CD14-positive monocyte (primary cell): ENCODE results near the gene AMIGO2. TPM values are rescaled to one million over a fixed set of nuclear protein-coding genes. Genes with fewer than 3 reads are reported as not detected.

Source experiments
- DNase-seq, 3 donors: peaks; one replicate each; pipeline ENCODE4 v3.0.0-alpha.2; 2011 to 2022
- H2AFZ ChIP-seq: 2 replicates; pipeline ENCODE4 v1.6.0; 2012; ENCODE audit warnings: mild to moderate bottlenecking, low read depth, low read length, inconsistent platforms; ENCODE audit not compliant: insufficient read depth, poor library complexity, severe bottlenecking
- H3K27ac ChIP-seq, 2 donors: 1 replicate in 1 of 2; 2 replicates in 1 of 2; pipeline ENCODE4 v1.5.1; 2012 to 2013; ENCODE audit warnings: low read length in 2 of 2, control low read depth in 1 of 2, inconsistent platforms in 1 of 2, low read depth in 1 of 2, mild to moderate bottlenecking in 1 of 2
- H3K27me3 ChIP-seq, 2 donors: one replicate each; pipeline versions ENCODE4 v1.6.0 to v1.6.1; 2011 to 2013; ENCODE audit warnings: low read length in 2 of 2; ENCODE audit not compliant: control insufficient read depth in 2 of 2, insufficient read depth in 2 of 2
- H3K36me3 ChIP-seq, 2 donors: replicated peaks in 1 of 2; 1 replicate in 1 of 2; 2 replicates in 1 of 2; pipeline versions ENCODE4 v1.5.1 to v1.6.1; 2012 to 2013; ENCODE audit warnings: low read length in 2 of 2, control low read depth in 1 of 2, inconsistent platforms in 1 of 2, mild to moderate bottlenecking in 1 of 2; ENCODE audit not compliant: insufficient read depth in 2 of 2, control insufficient read depth in 1 of 2
- H3K4me1 ChIP-seq, 2 donors: 1 replicate in 1 of 2; 2 replicates in 1 of 2; pipeline versions ENCODE4 v1.5.1 to v1.6.1; 2012 to 2013; ENCODE audit warnings: low read length in 2 of 2, control low read depth in 1 of 2, inconsistent platforms in 1 of 2, mild to moderate bottlenecking in 1 of 2, moderate library complexity in 1 of 2; ENCODE audit not compliant: insufficient read depth in 2 of 2, control insufficient read depth in 1 of 2
- H3K4me2 ChIP-seq: replicated peaks from 2 replicates; pipeline ENCODE3; 2012; ENCODE audit warnings: low read length, moderate library complexity, mild to moderate bottlenecking; ENCODE audit not compliant: poor library complexity, severe bottlenecking; ENCODE audit errors: extremely low read depth
- H3K4me3 ChIP-seq, 3 experiments: fragments of 200-600 bp in 1 of 3; sonication (generic) in 1 of 3; replicated peaks in 1 of 3; 1 replicate in 2 of 3; 2 replicates in 1 of 3; pipeline ENCODE4 v1.5.1; 2011 to 2013; ENCODE audit warnings: low read length in 3 of 3, mild to moderate bottlenecking in 3 of 3, control low read depth in 2 of 3, low read depth in 2 of 3, inconsistent platforms in 1 of 3, moderate library complexity in 1 of 3
- H3K79me2 ChIP-seq: 2 replicates; pipeline ENCODE4 v1.6.0; 2012; ENCODE audit warnings: mild to moderate bottlenecking, control low read depth, inconsistent platforms, low read length, moderate library complexity; ENCODE audit not compliant: insufficient read depth
- H3K9ac ChIP-seq: 2 replicates; pipeline ENCODE4 v1.6.0; 2017; ENCODE audit warnings: low read length, mild to moderate bottlenecking; ENCODE audit not compliant: insufficient read depth, poor library complexity, severe bottlenecking
- H3K9me3 ChIP-seq, 2 donors: replicated peaks in 1 of 2; 1 replicate in 1 of 2; 2 replicates in 1 of 2; pipeline versions ENCODE4 v1.5.1 to v1.6.1; 2012 to 2013; ENCODE audit warnings: low read length in 2 of 2, control low read depth in 1 of 2; ENCODE audit not compliant: control insufficient read depth in 1 of 2, insufficient read depth in 1 of 2
- H4K20me1 ChIP-seq: 2 replicates; pipeline ENCODE4 v1.6.0; 2012; ENCODE audit warnings: mild to moderate bottlenecking, low read length, control low read depth, moderate library complexity; ENCODE audit not compliant: insufficient read depth
- H3K27ac Mint-ChIP-seq, 7 donors: one replicate each; pipeline ENCODE4 v1.8.0; 2020; ENCODE audit warnings: mild to moderate bottlenecking in 7 of 7, mixed read lengths in 7 of 7, moderate library complexity in 6 of 7, inconsistent platforms in 2 of 7
- H3K27me3 Mint-ChIP-seq, 3 donors: one replicate each; pipeline ENCODE4 v1.8.0; 2021 to 2022; ENCODE audit warnings: low read depth in 3 of 3, mild to moderate bottlenecking in 3 of 3, mixed read lengths in 3 of 3, moderate library complexity in 3 of 3, inconsistent platforms in 1 of 3
- H3K36me3 Mint-ChIP-seq, 2 donors: one replicate each; pipeline ENCODE4 v1.8.0; 2020; ENCODE audit warnings: mixed read lengths in 2 of 2, inconsistent platforms in 1 of 2, mild to moderate bottlenecking in 1 of 2
- H3K4me1 Mint-ChIP-seq: one replicate; pipeline ENCODE4 v1.8.0; 2020; ENCODE audit warnings: mild to moderate bottlenecking, mixed read lengths
- H3K4me3 Mint-ChIP-seq, 2 donors: one replicate each; pipeline ENCODE4 v1.8.0; 2020; ENCODE audit warnings: mild to moderate bottlenecking in 2 of 2, mixed read lengths in 2 of 2, moderate library complexity in 1 of 2
- H3K9me3 Mint-ChIP-seq, 7 donors: one replicate each; pipeline ENCODE4 v1.8.0; 2020 to 2022; ENCODE audit warnings: mixed read lengths in 7 of 7, mild to moderate bottlenecking in 6 of 7, moderate library complexity in 6 of 7, inconsistent platforms in 2 of 7
- WGBS: methylation state at CpG from one replicate; pipeline ENCODE4 v1.1.5; 2013; ENCODE audit warnings: missing lambda C conversion rate; ENCODE audit not compliant: insufficient coverage; 5-methylcytosine and 5-hydroxymethylcytosine counted together
- intact Hi-C, 2 donors: fragments of 100-400 bp; cut with micrococcal nuclease; formaldehyde crosslinking; loops; one replicate each; pipeline versions ENCODE4 v1.15.0 to v1.15.1; 2023
- polyA plus RNA-seq, 3 donors: library from polyadenylated mRNA; depleted of rRNA in 1 of 3; unstranded in 2 of 3; stranded (reverse) in 1 of 3; fragments of 300-500 nt in 2 of 3; fragments of >200 nt in 1 of 3; fragmentation: Illumina TruSeq in 2 of 3; gene quantifications; 1 replicate in 2 of 3; 2 replicates in 1 of 3; pipeline ENCODE4 v1.2.3, GENCODE V29; 2012 to 2021
- TF ChIP-seq, protein P1 (sequence below): fragments of 200-600 bp; IDR thresholded peaks from one replicate; pipeline ENCODE4 v1.8.0; 2022; ENCODE audit warnings: antibody characterized with exemption, mild to moderate bottlenecking

AMIGO2 gene
- polyA plus RNA-seq, 3 donors = 0.14 to 0.77 (median 0.21) TPM

- H3K4me3 Mint-ChIP-seq = peak overlapping the region; percentile 95 to 100
- H3K9me3 Mint-ChIP-seq = peaks cover 0 to 2% (median 0%) of the 10 kb centered on the region in 7 donors
- TF ChIP-seq, protein P1, sequence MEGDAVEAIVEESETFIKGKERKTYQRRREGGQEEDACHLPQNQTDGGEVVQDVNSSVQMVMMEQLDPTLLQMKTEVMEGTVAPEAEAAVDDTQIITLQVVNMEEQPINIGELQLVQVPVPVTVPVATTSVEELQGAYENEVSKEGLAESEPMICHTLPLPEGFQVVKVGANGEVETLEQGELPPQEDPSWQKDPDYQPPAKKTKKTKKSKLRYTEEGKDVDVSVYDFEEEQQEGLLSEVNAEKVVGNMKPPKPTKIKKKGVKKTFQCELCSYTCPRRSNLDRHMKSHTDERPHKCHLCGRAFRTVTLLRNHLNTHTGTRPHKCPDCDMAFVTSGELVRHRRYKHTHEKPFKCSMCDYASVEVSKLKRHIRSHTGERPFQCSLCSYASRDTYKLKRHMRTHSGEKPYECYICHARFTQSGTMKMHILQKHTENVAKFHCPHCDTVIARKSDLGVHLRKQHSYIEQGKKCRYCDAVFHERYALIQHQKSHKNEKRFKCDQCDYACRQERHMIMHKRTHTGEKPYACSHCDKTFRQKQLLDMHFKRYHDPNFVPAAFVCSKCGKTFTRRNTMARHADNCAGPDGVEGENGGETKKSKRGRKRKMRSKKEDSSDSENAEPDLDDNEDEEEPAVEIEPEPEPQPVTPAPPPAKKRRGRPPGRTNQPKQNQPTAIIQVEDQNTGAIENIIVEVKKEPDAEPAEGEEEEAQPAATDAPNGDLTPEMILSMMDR = no peak
- DNase-seq = peak in 2 of 3 donors; percentile 14 to 21
- Histone ChIP-seq H3K27ac (peak overlapping the region in 1 of 2 donors; percentile 72), H2AFZ (peak overlapping the region; percentile 93), H3K36me3 (no peaks in the 10 kb centered on the region), H4K20me1 (no peaks in the 10 kb centered on the region), H3K9ac (peak overlapping the region; percentile 60), H3K4me3 (peak overlapping the region; percentile 56 to 88 (median 56)), H3K4me2 (peak overlapping the region; percentile 98), H3K9me3 (no peaks in the 10 kb centered on the region), H3K4me1 (peaks cover 34 to 53% of the 10 kb centered on the region in 2 donors), H3K27me3 (peaks cover 5 to 16% of the 10 kb centered on the region in 2 donors), H3K79me2 (no peaks in the 10 kb centered on the region)
- peaks cover 15 to 22% (median 16%) of the 10 kb centered on the region in 3 donors for H3K27me3 Mint-ChIP-seq
- 0% methylated on average over 40 of the region's 49 CpGs for WGBS
- no peaks in the 10 kb centered on the region for H3K36me3 Mint-ChIP-seq
- peaks cover 53% of the 10 kb centered on the region for H3K4me1 Mint-ChIP-seq
- peak overlapping the region; percentile 43 to 89 (median 86) for H3K27ac Mint-ChIP-seq
- intact Hi-C loops = loop anchor here (5.0 to 10.0 kb wide), 3 partner anchors 137 to 315 kb away; no protein-coding TSS in a partner anchor
These were observed 394 bp upstream of the AMIGO2 start for GRCh38 chr12:47079981-47080724.

GRCh38 chr12:47078733-47079467 lies 859 bp downstream of the AMIGO2 start:
- Mint-ChIP-seq H3K4me3 (peak overlapping the region; percentile 87 to 95), H3K27me3 (peaks cover 16 to 22% (median 17%) of the 10 kb centered on the region in 3 donors), H3K27ac (peak overlapping the region in 3 of 7 donors; percentile 11 to 70 (median 51)), H3K36me3 (no peaks in the 10 kb centered on the region), H3K4me1 (peaks cover 43% of the 10 kb centered on the region), H3K9me3 (peaks cover 0 to 2% (median 0%) of the 10 kb centered on the region in 7 donors)
- intact Hi-C loops = no loop called here
- H3K27ac ChIP-seq = no peak overlapping the region
- H3K9me3 ChIP-seq = no peaks in the 10 kb centered on the region
- peak overlapping the region; percentile 98 for H3K4me2 ChIP-seq
- H2AFZ ChIP-seq = peak overlapping the region; percentile 93
- peak overlapping the region; percentile 60 for H3K9ac ChIP-seq
- WGBS = 13% methylated on average over 10 of the region's 17 CpGs
- H3K4me1 ChIP-seq = peaks cover 30 to 47% of the 10 kb centered on the region in 2 donors
- no peak for DNase-seq
- H3K36me3 ChIP-seq = no peaks in the 10 kb centered on the region
- peak overlapping the region; percentile 45 to 88 (median 56) for H3K4me3 ChIP-seq
- TF ChIP-seq, protein P1 = no peak
- H4K20me1 ChIP-seq = no peaks in the 10 kb centered on the region
- H3K79me2 ChIP-seq = no peaks in the 10 kb centered on the region
- peaks cover 5 to 16% of the 10 kb centered on the region in 2 donors for H3K27me3 ChIP-seq
